HepG2 (cell line): ENCODE results near the gene RPS6KA5. TPM values are rescaled to one million over a fixed set of nuclear protein-coding genes. Genes with fewer than 3 reads are reported as not detected.

ENCODE experiments used
- ATAC-seq: fragments of 200-7000 bp; cut with Tn5 transposase; 3 replicates; pipeline ENCODE4 v1.9.1; 2020; ENCODE audit warnings: mild to moderate bottlenecking, moderate library complexity
- BruUV-seq: library from RNA; stranded (reverse); fragments of 400-500 nt; replicated peaks from 2 replicates; lab custom pipeline; 2021; lab: Mats Ljungman, UMichigan
- CTCF ChIA-PET: fragments of 300-600 bp; formaldehyde crosslinking; extraction: SDS; loops from one replicate; lab custom pipeline; 2021; ENCODE audit warnings: low total read pairs, inconsistent platforms, low intra/inter-chr PET ratio; lab: Yijun Ruan, JAX
- POLR2A ChIA-PET: fragments of 350-600 bp; sonication (Branson Sonifier 250); formaldehyde crosslinking; loops from one replicate; lab custom pipeline; 2020; ENCODE audit warnings: antibody characterized with exemption, inconsistent platforms; lab: Yijun Ruan, JAX
- DNase-seq: peaks from one replicate; pipeline ENCODE4 v3.0.0-alpha.2; 2015; ENCODE audit warnings: low spot score
- FAIRE-seq: peaks from 3 replicates; lab custom pipeline; 2011; peaks lifted over from hg19 to GRCh38; lab: Jason Lieb, UNC
- H2AFZ ChIP-seq: one replicate; pipeline ENCODE4 v1.6.1; 2011; ENCODE audit warnings: low read length, inconsistent platforms
- H3K27ac ChIP-seq: fragments of 300-600 bp; 3 replicates; pipeline ENCODE4 v1.8.0; 2011; ENCODE audit warnings: mixed run types, mild to moderate bottlenecking, mixed read lengths, low read length, inconsistent platforms; ENCODE audit not compliant: insufficient read depth; ENCODE audit errors: extremely low read length
- H3K27me3 ChIP-seq, 2 experiments: fragments of 200-600 bp in 1 of 2; 2 replicates in 1 of 2; 3 replicates in 1 of 2; pipeline versions ENCODE4 v1.6.0 to v1.8.0; 2011; ENCODE audit warnings: low read length in 2 of 2, mild to moderate bottlenecking in 2 of 2, moderate library complexity in 2 of 2, inconsistent platforms in 1 of 2; ENCODE audit not compliant: insufficient read depth in 2 of 2, control insufficient read depth in 1 of 2
- H3K36me3 ChIP-seq, 2 experiments: fragments of 200-600 bp in 1 of 2; replicated peaks in 1 of 2; 2 replicates in 1 of 2; 3 replicates in 1 of 2; pipeline versions ENCODE4 v1.5.1 to v1.8.0; 2011; ENCODE audit warnings: low read length in 2 of 2, inconsistent platforms in 1 of 2; ENCODE audit not compliant: insufficient read depth in 2 of 2, control insufficient read depth in 1 of 2
- H3K4me1 ChIP-seq: 2 replicates; pipeline ENCODE4 v1.5.1; 2012; ENCODE audit warnings: low read length, inconsistent platforms; ENCODE audit not compliant: insufficient read depth
- H3K4me2 ChIP-seq: 2 replicates; pipeline ENCODE4 v1.6.0; 2011; ENCODE audit warnings: low read depth, low read length, inconsistent platforms
- H3K4me3 ChIP-seq, 3 experiments: fragments of 200-600 bp in 1 of 3; sonication (generic), shearing (Covaris generic) in 1 of 3; replicated peaks in 1 of 3; 2 replicates each; pipeline ENCODE4 v1.5.1; 2011 to 2016; ENCODE audit warnings: low read length in 3 of 3, inconsistent platforms in 2 of 3, low read depth in 2 of 3, mild to moderate bottlenecking in 2 of 3, control low read depth in 1 of 3, mixed read lengths in 1 of 3; ENCODE audit not compliant: insufficient read depth in 1 of 3
- H3K79me2 ChIP-seq: one replicate; pipeline ENCODE4 v1.6.1; 2011; ENCODE audit warnings: low read length, inconsistent platforms; ENCODE audit not compliant: insufficient read depth
- H3K9ac ChIP-seq: 2 replicates; pipeline ENCODE4 v1.6.0; 2011; ENCODE audit warnings: mild to moderate bottlenecking, low read depth, low read length, inconsistent platforms; ENCODE audit not compliant: insufficient read depth
- H3K9me3 ChIP-seq: 2 replicates; pipeline ENCODE4 v1.5.1; 2012; ENCODE audit warnings: mild to moderate bottlenecking, low read length
- H4K20me1 ChIP-seq: 2 replicates; pipeline ENCODE4 v1.6.0; 2011; ENCODE audit warnings: inconsistent platforms, mild to moderate bottlenecking, low read length, moderate library complexity; ENCODE audit not compliant: insufficient read depth
- GABPA ChIP-seq, 2 experiments: IDR thresholded peaks; 2 replicates each; pipeline ENCODE4 v1.6.1; 2011 to 2016; ENCODE audit warnings: low read depth in 2 of 2, low read length in 1 of 2, missing biosample characterization in 1 of 2, missing genetic modification characterization in 1 of 2
- IRX3 ChIP-seq: sonication (generic); formaldehyde crosslinking; IDR thresholded peaks from 2 replicates; pipeline ENCODE4 v1.8.1; 2023; ENCODE audit warnings: mild to moderate bottlenecking, low read depth, missing genetic modification reagents, borderline replicate concordance
- MTF2 ChIP-seq: sonication (generic); formaldehyde crosslinking; IDR thresholded peaks from 2 replicates; pipeline ENCODE4 v1.5.0; 2020; ENCODE audit warnings: missing genetic modification reagents, borderline replicate concordance
- NFKBIZ ChIP-seq: IDR thresholded peaks from 2 replicates; pipeline ENCODE4 v1.6.1; 2018; ENCODE audit warnings: missing genetic modification reagents, missing compliant biosample characterization
- ZBTB42 ChIP-seq: sonication (generic); formaldehyde crosslinking; IDR thresholded peaks from 2 replicates; pipeline ENCODE4 v1.5.0; 2020; ENCODE audit warnings: mild to moderate bottlenecking, missing genetic modification reagents
- ZNF124 ChIP-seq: sonication (generic); formaldehyde crosslinking; IDR thresholded peaks from 2 replicates; pipeline ENCODE4 v1.4.0; 2020; ENCODE audit warnings: missing genetic modification reagents
- ZNF496 ChIP-seq: sonication (generic); formaldehyde crosslinking; IDR thresholded peaks from 2 replicates; pipeline ENCODE4 v1.8.1; 2023; ENCODE audit warnings: mild to moderate bottlenecking, moderate library complexity, missing genetic modification reagents; ENCODE audit not compliant: insufficient replicate concordance
- ZNF674 ChIP-seq: sonication (generic); formaldehyde crosslinking; IDR thresholded peaks from 2 replicates; pipeline ENCODE4 v1.5.0; 2020; ENCODE audit warnings: low read depth, mild to moderate bottlenecking, missing genetic modification reagents
- in situ Hi-C: cut with HindIII; loops from 2 replicates; pipeline ENCODE4 v1.10.0; 2017; ENCODE audit warnings: low pct_unique_long_range_greater_than_20kb; ENCODE audit not compliant: extremely low pct_ligation_motif_present
- intact Hi-C: fragments of 100-400 bp; cut with micrococcal nuclease; formaldehyde crosslinking; loops from one replicate; pipeline ENCODE4 v1.10.0; 2022; ENCODE audit not compliant: unreplicated experiment
- polyA plus RNA-seq, 8 experiments: library from polyadenylated mRNA; depleted of rRNA in 3 of 8; stranded (reverse) in 7 of 8; unstranded in 1 of 8; fragments of >200 nt; fragmentation: Illumina TruSeq in 4 of 8; extraction: Trizol in 4 of 8; gene quantifications; 2 replicates each; pipeline versions ENCODE4 v1.2.1 to v1.2.3, GENCODE V29; 2011 to 2016; ENCODE audit warnings: low read depth in 4 of 8, missing spikeins in 1 of 8, mixed read lengths in 1 of 8; ENCODE audit not compliant: insufficient read depth in 1 of 8
- total RNA-seq, 5 experiments: library from RNA; depleted of rRNA; stranded (reverse); fragments of >200 nt; fragmentation: Illumina TruSeq; extraction: Trizol; gene quantifications; 2 replicates each; pipeline ENCODE4 v1.2.3, GENCODE V29; 2016; ENCODE audit warnings: low read depth in 1 of 5
- TF ChIP-seq, protein P1 (sequence below): IDR thresholded peaks from 2 replicates; pipeline ENCODE4 v1.6.1; 2016; ENCODE audit warnings: mild to moderate bottlenecking
- TF ChIP-seq, protein P2 (sequence below): sonication (generic); formaldehyde crosslinking; IDR thresholded peaks from 2 replicates; pipeline ENCODE4 v1.9.0; 2021; ENCODE audit warnings: mild to moderate bottlenecking, missing genetic modification reagents
- TF ChIP-seq, protein P3 (sequence below): sonication (generic); formaldehyde crosslinking; IDR thresholded peaks from 2 replicates; pipeline ENCODE4 v1.5.0; 2020; ENCODE audit warnings: mild to moderate bottlenecking, missing genetic modification reagents, borderline replicate concordance
- TF ChIP-seq, protein P4 (sequence below): sonication (generic); formaldehyde crosslinking; IDR thresholded peaks from 2 replicates; pipeline ENCODE4 v1.4.0; 2020; ENCODE audit warnings: missing genetic modification reagents

The RPS6KA5 gene
- total and polyA plus RNA-seq, 2 of the 13 experiments (the other 11 are each of a cell fraction or from before 2014, with no cell fraction given): 0.50 to 0.58 TPM

DNA sequence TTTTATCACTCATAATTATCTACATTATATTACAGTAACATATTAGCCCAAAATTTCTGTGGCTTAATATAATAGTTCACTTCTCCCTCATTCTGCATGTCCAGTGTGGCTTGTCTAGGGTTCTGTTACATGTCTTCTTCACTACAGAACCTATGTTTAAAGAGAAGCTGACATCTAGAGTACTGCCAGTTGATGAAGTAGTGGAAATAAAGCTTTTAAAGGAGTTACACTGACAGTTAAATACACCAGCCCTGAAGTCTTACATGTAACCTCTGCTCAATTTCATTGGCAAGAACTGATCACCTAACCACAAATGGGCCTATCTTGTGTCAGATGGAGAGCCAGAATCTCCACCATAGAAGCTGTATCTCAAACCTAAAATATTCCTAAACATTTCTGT lies 32.9 kb downstream of the RPS6KA5 start:
- H3K27me3 ChIP-seq: no peaks in the 10 kb centered on the region
- no peak overlapping the region for H3K27ac ChIP-seq
- no peak overlapping the region for H2AFZ ChIP-seq
- CTCF ChIA-PET: no interaction called here
- H3K9ac ChIP-seq: no peak overlapping the region
- no peaks in the 10 kb centered on the region for H3K4me1 ChIP-seq
- H4K20me1 ChIP-seq: no peaks in the 10 kb centered on the region
- ATAC-seq (no peak), FAIRE-seq (no peak), DNase-seq (no peak)
- no peak overlapping the region for H3K4me2 ChIP-seq
- H3K9me3 ChIP-seq: no peaks in the 10 kb centered on the region
- H3K4me3 ChIP-seq: no peak overlapping the region
- in situ Hi-C loops (no loop called here), intact Hi-C loops (no loop called here)
- H3K36me3 ChIP-seq: no peaks in the 10 kb centered on the region
- no TSS peak for BruUV-seq
- H3K79me2 ChIP-seq: no peaks in the 10 kb centered on the region
- POLR2A ChIA-PET: no interaction called here
- TF ChIP-seq NFKBIZ (CRISPR knock-in tag) (no peak), ZNF124 (CRISPR knock-in tag) (no peak), ZBTB42 (no peak), ZNF674 (CRISPR knock-in tag) (no peak), MTF2 (CRISPR knock-in tag) (no peak), GABPA (IDR thresholded peaks at IDR 0.05; ENCODE audit: low read depth, low read length) (no peak), GABPA (CRISPR knock-in tag; IDR thresholded peaks at IDR 0.05; ENCODE audit: low read depth) (no peak), IRX3 (CRISPR knock-in tag) (no peak), ZNF496 (CRISPR knock-in tag) (no peak)
- TF ChIP-seq, protein P1, sequence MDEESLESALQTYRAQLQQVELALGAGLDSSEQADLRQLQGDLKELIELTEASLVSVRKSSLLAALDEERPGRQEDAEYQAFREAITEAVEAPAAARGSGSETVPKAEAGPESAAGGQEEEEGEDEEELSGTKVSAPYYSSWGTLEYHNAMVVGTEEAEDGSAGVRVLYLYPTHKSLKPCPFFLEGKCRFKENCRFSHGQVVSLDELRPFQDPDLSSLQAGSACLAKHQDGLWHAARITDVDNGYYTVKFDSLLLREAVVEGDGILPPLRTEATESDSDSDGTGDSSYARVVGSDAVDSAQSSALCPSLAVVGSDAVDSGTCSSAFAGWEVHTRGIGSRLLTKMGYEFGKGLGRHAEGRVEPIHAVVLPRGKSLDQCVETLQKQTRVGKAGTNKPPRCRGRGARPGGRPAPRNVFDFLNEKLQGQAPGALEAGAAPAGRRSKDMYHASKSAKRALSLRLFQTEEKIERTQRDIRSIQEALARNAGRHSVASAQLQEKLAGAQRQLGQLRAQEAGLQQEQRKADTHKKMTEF (CRISPR knock-in tag): no peak
- TF ChIP-seq, protein P2, sequence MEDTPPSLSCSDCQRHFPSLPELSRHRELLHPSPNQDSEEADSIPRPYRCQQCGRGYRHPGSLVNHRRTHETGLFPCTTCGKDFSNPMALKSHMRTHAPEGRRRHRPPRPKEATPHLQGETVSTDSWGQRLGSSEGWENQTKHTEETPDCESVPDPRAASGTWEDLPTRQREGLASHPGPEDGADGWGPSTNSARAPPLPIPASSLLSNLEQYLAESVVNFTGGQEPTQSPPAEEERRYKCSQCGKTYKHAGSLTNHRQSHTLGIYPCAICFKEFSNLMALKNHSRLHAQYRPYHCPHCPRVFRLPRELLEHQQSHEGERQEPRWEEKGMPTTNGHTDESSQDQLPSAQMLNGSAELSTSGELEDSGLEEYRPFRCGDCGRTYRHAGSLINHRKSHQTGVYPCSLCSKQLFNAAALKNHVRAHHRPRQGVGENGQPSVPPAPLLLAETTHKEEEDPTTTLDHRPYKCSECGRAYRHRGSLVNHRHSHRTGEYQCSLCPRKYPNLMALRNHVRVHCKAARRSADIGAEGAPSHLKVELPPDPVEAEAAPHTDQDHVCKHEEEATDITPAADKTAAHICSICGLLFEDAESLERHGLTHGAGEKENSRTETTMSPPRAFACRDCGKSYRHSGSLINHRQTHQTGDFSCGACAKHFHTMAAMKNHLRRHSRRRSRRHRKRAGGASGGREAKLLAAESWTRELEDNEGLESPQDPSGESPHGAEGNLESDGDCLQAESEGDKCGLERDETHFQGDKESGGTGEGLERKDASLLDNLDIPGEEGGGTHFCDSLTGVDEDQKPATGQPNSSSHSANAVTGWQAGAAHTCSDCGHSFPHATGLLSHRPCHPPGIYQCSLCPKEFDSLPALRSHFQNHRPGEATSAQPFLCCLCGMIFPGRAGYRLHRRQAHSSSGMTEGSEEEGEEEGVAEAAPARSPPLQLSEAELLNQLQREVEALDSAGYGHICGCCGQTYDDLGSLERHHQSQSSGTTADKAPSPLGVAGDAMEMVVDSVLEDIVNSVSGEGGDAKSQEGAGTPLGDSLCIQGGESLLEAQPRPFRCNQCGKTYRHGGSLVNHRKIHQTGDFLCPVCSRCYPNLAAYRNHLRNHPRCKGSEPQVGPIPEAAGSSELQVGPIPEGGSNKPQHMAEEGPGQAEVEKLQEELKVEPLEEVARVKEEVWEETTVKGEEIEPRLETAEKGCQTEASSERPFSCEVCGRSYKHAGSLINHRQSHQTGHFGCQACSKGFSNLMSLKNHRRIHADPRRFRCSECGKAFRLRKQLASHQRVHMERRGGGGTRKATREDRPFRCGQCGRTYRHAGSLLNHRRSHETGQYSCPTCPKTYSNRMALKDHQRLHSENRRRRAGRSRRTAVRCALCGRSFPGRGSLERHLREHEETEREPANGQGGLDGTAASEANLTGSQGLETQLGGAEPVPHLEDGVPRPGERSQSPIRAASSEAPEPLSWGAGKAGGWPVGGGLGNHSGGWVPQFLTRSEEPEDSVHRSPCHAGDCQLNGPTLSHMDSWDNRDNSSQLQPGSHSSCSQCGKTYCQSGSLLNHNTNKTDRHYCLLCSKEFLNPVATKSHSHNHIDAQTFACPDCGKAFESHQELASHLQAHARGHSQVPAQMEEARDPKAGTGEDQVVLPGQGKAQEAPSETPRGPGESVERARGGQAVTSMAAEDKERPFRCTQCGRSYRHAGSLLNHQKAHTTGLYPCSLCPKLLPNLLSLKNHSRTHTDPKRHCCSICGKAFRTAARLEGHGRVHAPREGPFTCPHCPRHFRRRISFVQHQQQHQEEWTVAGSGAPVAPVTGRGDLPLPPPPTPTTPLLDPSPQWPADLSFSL (CRISPR knock-in tag): no peak
- TF ChIP-seq, protein P3, sequence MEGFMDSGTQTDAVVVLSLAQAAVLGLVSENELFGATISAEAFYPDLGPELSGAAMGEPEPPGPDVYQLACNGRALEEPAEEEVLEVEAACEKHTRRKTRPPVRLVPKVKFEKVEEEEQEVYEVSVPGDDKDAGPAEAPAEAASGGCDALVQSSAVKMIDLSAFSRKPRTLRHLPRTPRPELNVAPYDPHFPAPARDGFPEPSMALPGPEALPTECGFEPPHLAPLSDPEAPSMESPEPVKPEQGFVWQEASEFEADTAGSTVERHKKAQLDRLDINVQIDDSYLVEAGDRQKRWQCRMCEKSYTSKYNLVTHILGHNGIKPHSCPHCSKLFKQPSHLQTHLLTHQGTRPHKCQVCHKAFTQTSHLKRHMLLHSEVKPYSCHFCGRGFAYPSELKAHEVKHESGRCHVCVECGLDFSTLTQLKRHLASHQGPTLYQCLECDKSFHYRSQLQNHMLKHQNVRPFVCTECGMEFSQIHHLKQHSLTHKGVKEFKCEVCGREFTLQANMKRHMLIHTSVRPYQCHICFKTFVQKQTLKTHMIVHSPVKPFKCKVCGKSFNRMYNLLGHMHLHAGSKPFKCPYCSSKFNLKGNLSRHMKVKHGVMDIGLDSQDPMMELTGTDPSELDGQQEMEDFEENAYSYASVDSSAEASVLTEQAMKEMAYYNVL (CRISPR knock-in tag): no peak
- TF ChIP-seq, protein P4, sequence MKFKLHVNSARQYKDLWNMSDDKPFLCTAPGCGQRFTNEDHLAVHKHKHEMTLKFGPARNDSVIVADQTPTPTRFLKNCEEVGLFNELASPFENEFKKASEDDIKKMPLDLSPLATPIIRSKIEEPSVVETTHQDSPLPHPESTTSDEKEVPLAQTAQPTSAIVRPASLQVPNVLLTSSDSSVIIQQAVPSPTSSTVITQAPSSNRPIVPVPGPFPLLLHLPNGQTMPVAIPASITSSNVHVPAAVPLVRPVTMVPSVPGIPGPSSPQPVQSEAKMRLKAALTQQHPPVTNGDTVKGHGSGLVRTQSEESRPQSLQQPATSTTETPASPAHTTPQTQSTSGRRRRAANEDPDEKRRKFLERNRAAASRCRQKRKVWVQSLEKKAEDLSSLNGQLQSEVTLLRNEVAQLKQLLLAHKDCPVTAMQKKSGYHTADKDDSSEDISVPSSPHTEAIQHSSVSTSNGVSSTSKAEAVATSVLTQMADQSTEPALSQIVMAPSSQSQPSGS (CRISPR knock-in tag): no peak
